Subcutaneous abdominal adipose tissue (tissue), 5 donors: ENCODE measurements around the gene EFNA4.

Experiments
- H3K27ac ChIP-seq: one replicate; pipeline ENCODE4 v1.7.0; 2013; ENCODE audit warnings: low read depth, mild to moderate bottlenecking, inconsistent platforms, low read length, moderate library complexity
- H3K27me3 ChIP-seq, 5 donors: one replicate each; pipeline ENCODE4 v1.7.0; 2013; ENCODE audit warnings: low read length in 5 of 5, inconsistent platforms in 1 of 5; ENCODE audit not compliant: control insufficient read depth in 5 of 5, insufficient read depth in 4 of 5
- H3K36me3 ChIP-seq, 5 donors: one replicate each; pipeline ENCODE4 v1.7.0; 2013; ENCODE audit warnings: low read length in 5 of 5; ENCODE audit not compliant: control insufficient read depth in 5 of 5, insufficient read depth in 5 of 5
- H3K4me1 ChIP-seq, 5 donors: one replicate each; pipeline ENCODE4 v1.7.0; 2013; ENCODE audit warnings: low read length in 5 of 5, mild to moderate bottlenecking in 3 of 5, moderate library complexity in 1 of 5; ENCODE audit not compliant: control insufficient read depth in 5 of 5, insufficient read depth in 5 of 5
- H3K4me3 ChIP-seq, 5 donors: one replicate each; pipeline ENCODE4 v1.7.0; 2013; ENCODE audit warnings: low read length in 5 of 5, low read depth in 1 of 5
- H3K9ac ChIP-seq, 5 donors: one replicate each; pipeline ENCODE4 v1.7.0; 2013; ENCODE audit warnings: low read length in 5 of 5, mild to moderate bottlenecking in 4 of 5, moderate library complexity in 3 of 5
- H3K9me3 ChIP-seq, 5 donors: one replicate each; pipeline ENCODE4 v1.7.0; 2013; ENCODE audit warnings: low read length in 5 of 5; ENCODE audit not compliant: control insufficient read depth in 5 of 5
- donor health status: healthy.
- donor health status: healthy.
- donor health status: healthy.
- donor health status: healthy.
- donor health status: healthy.

Gene EFNA4

GRCh38 chr1:155051777-155052398, 11.7 kb upstream of the EFNA4 start:
- Histone ChIP-seq H3K4me3 (peak overlapping the region; percentile 66 to 87 (median 83)), H3K27ac (peak overlapping the region; percentile 86), H3K27me3 (no peaks in the 10 kb centered on the region), H3K36me3 (peaks cover 0 to 33% (median 26%) of the 10 kb centered on the region in 5 donors), H3K9me3 (no peaks in the 10 kb centered on the region), H3K9ac (peak overlapping the region; percentile 66 to 92 (median 82)), H3K4me1 (peaks cover 13 to 46% (median 46%) of the 10 kb centered on the region in 5 donors)

- peaks cover 13 to 46% (median 46%) of the 10 kb centered on the region in 5 donors for H3K4me1 ChIP-seq
- H3K4me3 ChIP-seq = peak overlapping the region; percentile 66 to 87 (median 83)
- H3K9me3 ChIP-seq = no peaks in the 10 kb centered on the region
- H3K27me3 ChIP-seq = no peaks in the 10 kb centered on the region
- H3K36me3 ChIP-seq = peaks cover 0 to 42% (median 34%) of the 10 kb centered on the region in 5 donors
- H3K9ac ChIP-seq = peak overlapping the region; percentile 66 to 92 (median 82)
- H3K27ac ChIP-seq = peak overlapping the region; percentile 86
Measured at GRCh38 chr1:155052439-155053395, 10.8 kb upstream of the EFNA4 start.

GRCh38 chr1:155053531-155054105, 9.9 kb upstream of the EFNA4 start:
- Histone ChIP-seq H3K4me1 (peaks cover 13 to 46% (median 44%) of the 10 kb centered on the region in 5 donors), H3K9ac (no peak overlapping the region), H3K27ac (no peak overlapping the region), H3K4me3 (peak overlapping the region in 2 of 5 donors; percentile 3 to 13), H3K9me3 (no peaks in the 10 kb centered on the region), H3K36me3 (peaks cover 0 to 51% (median 43%) of the 10 kb centered on the region in 5 donors), H3K27me3 (no peaks in the 10 kb centered on the region)

DNA sequence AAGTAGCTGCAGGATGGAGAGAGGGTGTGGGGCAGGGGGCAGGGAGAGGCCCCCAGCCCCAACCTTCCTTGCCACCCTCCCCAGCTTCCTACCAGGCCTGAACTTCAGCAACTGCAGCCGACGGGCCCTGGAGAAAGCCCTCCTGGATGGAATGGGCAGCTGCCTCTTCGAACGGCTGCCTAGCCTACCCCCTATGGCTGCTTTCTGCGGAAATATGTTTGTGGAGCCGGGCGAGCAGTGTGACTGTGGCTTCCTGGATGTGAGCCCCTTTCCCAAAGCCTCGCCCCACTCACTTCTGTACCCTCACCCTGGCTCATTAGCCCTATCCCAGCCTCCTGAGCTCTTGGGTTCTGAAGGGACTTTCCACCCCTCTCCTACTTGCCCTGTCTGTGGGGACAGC, 6.4 kb upstream of the EFNA4 start:
- Histone ChIP-seq H3K4me1 (peaks cover 7 to 37% (median 26%) of the 10 kb centered on the region in 5 donors), H3K36me3 (peaks cover 0 to 77% (median 70%) of the 10 kb centered on the region in 5 donors), H3K27me3 (no peaks in the 10 kb centered on the region), H3K4me3 (no peak overlapping the region), H3K9me3 (no peaks in the 10 kb centered on the region), H3K27ac (no peak overlapping the region), H3K9ac (no peak overlapping the region)

GRCh38 chr1:155057788-155058211, 5.7 kb upstream of the EFNA4 start:
- no peaks in the 10 kb centered on the region for H3K9me3 ChIP-seq
- peaks cover 0 to 77% (median 70%) of the 10 kb centered on the region in 5 donors for H3K36me3 ChIP-seq
- H3K4me1 ChIP-seq = peaks cover 4 to 37% (median 26%) of the 10 kb centered on the region in 5 donors
- H3K27me3 ChIP-seq = no peaks in the 10 kb centered on the region
- H3K9ac ChIP-seq = no peak overlapping the region
- no peak overlapping the region for H3K4me3 ChIP-seq
- H3K27ac ChIP-seq = no peak overlapping the region

DNA sequence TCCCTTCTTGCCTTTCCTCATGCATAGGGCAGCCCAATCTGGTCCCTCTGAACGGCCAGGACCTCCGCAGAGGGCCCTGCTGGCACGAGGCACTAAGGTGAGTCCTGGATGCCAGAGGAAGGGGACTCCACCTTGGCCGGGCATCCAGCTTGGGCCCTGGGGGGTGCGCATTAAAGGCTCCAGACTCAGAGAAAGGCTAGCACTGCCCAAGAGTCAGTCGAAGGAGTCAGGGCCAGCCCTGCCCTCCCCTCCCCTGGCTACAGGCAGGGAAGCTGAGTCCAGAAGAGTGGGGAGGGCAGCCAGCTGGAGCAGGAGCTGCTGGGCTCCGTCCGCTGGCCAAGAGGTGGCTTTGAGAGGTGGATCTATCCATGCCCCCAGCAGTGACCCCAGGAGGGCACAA, 2.8 kb upstream of the EFNA4 start:
- Histone ChIP-seq H3K27me3 (no peaks in the 10 kb centered on the region), H3K36me3 (peaks cover 0 to 55% (median 51%) of the 10 kb centered on the region in 5 donors), H3K4me1 (peaks cover 7 to 44% (median 35%) of the 10 kb centered on the region in 5 donors), H3K27ac (no peak overlapping the region), H3K9me3 (no peaks in the 10 kb centered on the region), H3K4me3 (no peak overlapping the region), H3K9ac (no peak overlapping the region)

GRCh38 chr1:155061381-155062150, 2.0 kb upstream of the EFNA4 start:
- H3K9ac ChIP-seq = no peak overlapping the region
- no peaks in the 10 kb centered on the region for H3K9me3 ChIP-seq
- H3K36me3 ChIP-seq = peaks cover 0 to 50% (median 44%) of the 10 kb centered on the region in 5 donors
- H3K27me3 ChIP-seq = no peaks in the 10 kb centered on the region
- no peak overlapping the region for H3K4me3 ChIP-seq
- H3K27ac ChIP-seq = no peak overlapping the region
- peaks cover 7 to 44% (median 35%) of the 10 kb centered on the region in 5 donors for H3K4me1 ChIP-seq

DNA sequence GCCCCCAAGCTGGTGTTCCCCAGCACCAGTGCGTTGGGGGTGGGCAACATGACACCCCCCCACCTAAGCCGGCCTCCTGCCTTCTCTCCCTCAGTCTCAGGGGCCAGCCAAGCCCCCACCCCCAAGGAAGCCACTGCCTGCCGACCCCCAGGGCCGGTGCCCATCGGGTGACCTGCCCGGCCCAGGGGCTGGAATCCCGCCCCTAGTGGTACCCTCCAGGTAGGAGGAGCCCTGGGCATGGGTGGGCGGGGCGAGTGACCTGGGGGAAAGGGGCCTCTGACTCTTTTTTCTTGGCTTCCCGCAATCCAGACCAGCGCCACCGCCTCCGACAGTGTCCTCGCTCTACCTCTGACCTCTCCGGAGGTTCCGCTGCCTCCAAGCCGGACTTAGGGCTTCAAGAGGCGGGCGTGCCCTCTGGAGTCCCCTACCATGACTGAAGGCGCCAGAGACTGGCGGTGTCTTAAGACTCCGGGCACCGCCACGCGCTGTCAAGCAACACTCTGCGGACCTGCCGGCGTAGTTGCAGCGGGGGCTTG, 1.3 kb upstream of the EFNA4 start:
- peaks cover 0 to 46% (median 40%) of the 10 kb centered on the region in 5 donors for H3K36me3 ChIP-seq
- no peaks in the 10 kb centered on the region for H3K27me3 ChIP-seq
- H3K4me1 ChIP-seq = peaks cover 7 to 44% (median 35%) of the 10 kb centered on the region in 5 donors
- peak overlapping the region in 1 of 5 donors; percentile 87 for H3K4me3 ChIP-seq
- H3K9me3 ChIP-seq = no peaks in the 10 kb centered on the region
- H3K27ac ChIP-seq = no peak overlapping the region
- no peak overlapping the region for H3K9ac ChIP-seq
